HL-60/S4 treated with phorbol 12-myristate 13-acetate at 8.2 ng/mL for 4 days and 3 days (cell line): Measurements from ENCODE around the gene SPON1.

ENCODE experiments used
- in situ Hi-C: fragments of 300-500 bp; cut with MboI; formaldehyde crosslinking; loops from 2 replicates; pipeline ENCODE4 v1.15.0; 2022; ENCODE audit warnings: low sequenced_read_pairs

The SPON1 gene

GRCh38 chr11:13942971-13943381 is 19.5 kb upstream of the SPON1 start:
- in situ Hi-C loops = no loop called here

- in situ Hi-C loops = no loop called here
These were observed 18.5 kb upstream of the SPON1 start for GRCh38 chr11:13944016-13944415.

- in situ Hi-C loops = no loop called here
These were observed 17.6 kb upstream of the SPON1 start for GRCh38 chr11:13944911-13945425.

- in situ Hi-C loops = no loop called here
These were observed 15.1 kb upstream of the SPON1 start for GRCh38 chr11:13947379-13947778.

GRCh38 chr11:13949876-13950275 is 12.6 kb upstream of the SPON1 start:
- in situ Hi-C loops = no loop called here

GRCh38 chr11:13952221-13952620 is 10.3 kb upstream of the SPON1 start:
- in situ Hi-C loops = no loop called here

- in situ Hi-C loops = no loop called here
These were observed 9.9 kb upstream of the SPON1 start for GRCh38 chr11:13952668-13953067.

DNA sequence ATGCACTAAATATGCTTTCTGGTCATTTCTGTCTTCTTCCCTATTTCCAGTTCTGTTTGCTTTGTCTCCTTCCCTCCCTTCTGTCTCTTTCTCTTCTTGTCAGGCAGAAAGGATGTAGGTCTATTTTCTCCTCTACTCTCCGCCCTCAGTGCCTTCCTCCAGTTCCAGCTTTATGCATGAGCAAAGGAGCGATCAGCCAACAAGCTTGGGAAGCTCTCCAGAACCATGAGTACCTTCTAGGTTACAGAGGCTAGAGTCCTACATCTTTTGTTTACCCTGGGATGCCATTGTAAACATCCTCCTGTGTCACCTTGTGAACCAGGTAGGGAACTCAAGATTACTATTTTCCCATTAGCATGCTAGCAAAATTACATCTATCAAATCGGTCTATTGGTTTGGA is 7.9 kb upstream of the SPON1 start:
- in situ Hi-C loops = no loop called here

GRCh38 chr11:13955971-13956421 is 6.5 kb upstream of the SPON1 start:
- in situ Hi-C loops = no loop called here

DNA sequence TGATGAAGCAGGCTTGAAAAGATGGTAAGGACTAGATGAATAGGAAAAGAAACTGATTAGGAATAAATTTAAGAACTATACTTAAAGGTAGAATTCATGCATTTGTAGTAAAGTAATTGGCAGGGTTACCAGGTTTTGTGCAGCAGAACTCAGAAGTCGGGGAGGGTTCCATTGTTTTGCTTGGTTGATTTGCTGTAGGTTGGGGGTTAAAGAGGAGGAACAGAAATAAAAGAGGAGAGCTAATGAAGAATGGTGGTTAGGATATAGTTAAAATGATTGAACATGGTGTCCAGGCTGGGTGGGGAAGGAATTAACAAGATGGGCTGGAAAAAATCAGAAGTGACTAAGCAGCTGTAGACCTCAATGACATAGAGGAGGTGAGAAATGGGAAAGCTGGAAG is 5.5 kb upstream of the SPON1 start:
- in situ Hi-C loops = no loop called here

DNA sequence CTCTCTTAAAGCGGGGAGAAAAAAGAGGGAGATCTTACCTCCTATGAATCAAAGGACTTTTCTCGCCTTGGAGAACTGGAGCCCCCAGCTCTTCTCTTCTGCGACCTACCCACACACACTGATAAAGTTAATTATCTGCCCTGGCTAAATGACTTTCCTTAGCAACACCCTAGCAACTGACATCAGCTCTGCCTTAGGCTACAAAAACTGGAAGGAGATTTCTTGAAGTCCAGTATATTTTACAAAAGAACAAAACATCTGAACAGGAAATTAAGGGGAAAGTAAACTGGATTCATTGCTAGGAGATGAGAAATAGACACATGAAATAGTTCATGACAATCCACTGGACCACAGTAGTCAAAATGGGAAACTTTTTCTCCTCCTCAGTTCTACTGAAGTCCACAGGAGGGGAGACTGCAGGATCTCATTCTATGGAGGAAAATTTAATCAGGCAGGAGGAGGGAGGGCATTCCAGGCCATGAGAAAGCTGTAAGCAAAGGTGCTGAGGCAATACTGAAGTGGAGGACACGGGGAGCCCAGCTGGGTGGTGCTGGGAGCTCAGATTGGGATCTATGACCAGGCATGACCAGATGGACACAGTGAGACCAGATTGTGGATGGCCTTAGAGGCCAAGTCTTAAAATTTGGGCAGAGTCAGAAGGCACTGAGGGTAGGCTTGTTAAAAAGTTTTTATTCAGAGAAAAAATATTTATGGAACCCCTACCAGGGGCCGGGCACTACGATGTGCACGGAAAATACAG is 3.7 kb upstream of the SPON1 start:
- in situ Hi-C loops = no loop called here

- in situ Hi-C loops = no loop called here
These were observed 343 bp upstream of the SPON1 start for GRCh38 chr11:13962198-13962561.

DNA sequence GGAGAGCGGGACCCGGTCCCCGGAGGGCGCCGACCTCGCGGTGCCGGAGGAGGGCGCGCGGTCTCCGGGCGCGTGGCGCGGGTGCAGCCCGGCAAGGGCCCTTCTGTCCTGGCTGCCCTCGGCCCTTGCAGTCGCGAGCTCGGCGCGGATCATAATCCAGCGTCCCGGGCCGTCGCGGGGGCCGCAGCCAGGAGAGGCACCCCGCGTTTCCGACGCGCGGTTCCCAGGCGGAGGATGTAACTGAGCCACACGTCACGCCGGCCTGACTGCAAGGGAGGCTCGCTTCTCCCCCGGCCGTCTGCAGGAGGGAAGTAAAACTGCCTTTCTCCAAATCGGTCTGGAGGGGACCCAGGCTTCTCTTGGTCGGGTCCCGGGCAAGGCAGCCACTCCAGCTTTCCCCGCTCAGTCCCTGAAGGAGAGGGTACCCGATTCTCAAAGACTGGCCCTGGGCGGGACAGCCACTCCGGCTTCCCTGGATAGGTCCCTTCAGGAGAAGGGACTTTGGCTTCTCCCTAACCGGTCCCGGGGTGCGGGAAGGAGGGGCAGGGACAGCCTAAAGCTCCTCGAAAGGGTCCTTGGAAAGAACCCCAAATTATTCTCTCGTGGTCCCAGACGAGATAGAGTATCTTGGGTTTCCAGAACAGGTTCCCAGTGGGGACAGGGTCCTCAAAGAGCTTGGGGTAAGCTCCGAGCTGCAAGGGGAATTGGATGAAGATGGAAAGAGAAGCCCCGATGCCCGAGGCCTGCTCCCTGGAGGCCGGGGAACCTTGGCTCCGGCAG is 836 bp downstream of the SPON1 start:
- in situ Hi-C loops = no loop called here

GRCh38 chr11:13963949-13964770 is 1.6 kb downstream of the SPON1 start:
- in situ Hi-C loops = no loop called here

DNA sequence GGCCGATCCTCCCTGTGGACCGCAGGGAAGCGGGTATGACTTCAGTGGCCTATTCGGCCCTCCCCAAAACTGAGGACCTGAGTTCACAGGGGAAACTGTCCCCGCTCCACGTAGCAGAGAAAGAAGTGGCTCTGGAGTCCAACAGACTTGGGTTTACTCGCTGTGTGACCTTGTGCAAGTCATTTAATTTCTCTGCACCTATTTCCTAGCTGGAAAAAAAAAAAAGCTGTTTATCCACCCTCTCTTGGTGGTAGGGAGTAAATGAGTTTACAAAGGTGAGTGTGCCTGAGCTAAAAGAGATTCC is 2.2 kb downstream of the SPON1 start:
- in situ Hi-C loops = no loop called here

DNA sequence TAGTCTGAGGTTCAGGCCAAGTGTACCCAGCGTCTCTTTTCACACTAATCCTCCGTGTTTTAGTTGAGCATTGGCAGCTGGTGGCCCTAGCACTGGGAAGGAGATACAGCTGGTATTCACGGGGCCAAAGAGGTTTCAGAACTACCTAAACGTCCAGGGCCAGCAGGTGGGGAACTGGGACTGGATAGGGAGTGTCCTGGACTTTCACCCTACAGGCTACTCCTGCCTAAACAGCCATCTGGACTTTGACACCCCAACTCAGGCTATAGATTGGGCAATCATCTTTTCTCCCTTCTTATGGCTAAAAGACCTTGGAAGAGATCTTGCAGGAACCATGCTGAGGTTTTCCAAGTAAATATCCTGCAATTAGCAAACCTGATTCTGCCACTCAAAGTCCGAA is 2.8 kb downstream of the SPON1 start:
- in situ Hi-C loops = no loop called here

- in situ Hi-C loops = no loop called here
These were observed 3.5 kb downstream of the SPON1 start for GRCh38 chr11:13966013-13966412.

DNA sequence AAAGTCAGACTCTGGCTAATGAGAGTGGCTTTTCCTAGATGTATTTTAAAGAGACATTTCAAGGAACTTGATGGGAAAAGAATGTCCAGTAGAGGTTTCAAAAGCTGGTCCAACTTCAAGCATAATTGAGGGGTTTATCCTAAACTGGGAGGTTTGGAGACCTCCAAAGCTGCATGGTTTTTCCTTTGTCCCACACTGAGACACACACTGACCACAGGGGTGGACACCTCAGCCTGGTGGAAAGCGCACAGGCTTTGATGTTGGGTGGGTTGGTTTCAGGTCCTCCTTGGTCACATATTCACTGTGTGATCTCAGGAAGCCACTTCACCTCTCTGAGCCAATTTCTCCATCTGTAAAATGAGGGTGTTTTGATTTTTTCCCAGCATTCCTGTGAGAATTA is 4.0 kb downstream of the SPON1 start:
- in situ Hi-C loops = no loop called here

DNA sequence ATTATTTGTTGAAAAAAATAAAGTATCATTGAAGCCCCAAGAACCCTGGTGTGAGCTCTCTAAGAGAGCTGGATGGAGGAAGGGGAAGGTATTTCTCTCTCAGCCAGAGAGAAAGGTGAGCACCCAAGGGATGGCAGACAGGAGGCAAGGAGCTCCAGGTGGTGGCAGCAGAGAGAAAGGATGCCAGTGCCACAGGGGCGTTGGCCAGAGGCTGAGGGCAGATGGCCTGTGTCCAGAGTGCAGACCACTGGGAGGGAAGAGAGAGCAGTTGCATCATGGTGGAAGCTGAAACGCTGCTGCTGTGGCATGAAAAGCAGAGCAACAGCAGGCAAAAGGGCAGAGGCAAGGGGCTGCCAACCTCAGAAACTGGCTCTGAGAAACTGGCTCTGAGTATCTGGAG is 8.5 kb downstream of the SPON1 start:
- in situ Hi-C loops = no loop called here

DNA sequence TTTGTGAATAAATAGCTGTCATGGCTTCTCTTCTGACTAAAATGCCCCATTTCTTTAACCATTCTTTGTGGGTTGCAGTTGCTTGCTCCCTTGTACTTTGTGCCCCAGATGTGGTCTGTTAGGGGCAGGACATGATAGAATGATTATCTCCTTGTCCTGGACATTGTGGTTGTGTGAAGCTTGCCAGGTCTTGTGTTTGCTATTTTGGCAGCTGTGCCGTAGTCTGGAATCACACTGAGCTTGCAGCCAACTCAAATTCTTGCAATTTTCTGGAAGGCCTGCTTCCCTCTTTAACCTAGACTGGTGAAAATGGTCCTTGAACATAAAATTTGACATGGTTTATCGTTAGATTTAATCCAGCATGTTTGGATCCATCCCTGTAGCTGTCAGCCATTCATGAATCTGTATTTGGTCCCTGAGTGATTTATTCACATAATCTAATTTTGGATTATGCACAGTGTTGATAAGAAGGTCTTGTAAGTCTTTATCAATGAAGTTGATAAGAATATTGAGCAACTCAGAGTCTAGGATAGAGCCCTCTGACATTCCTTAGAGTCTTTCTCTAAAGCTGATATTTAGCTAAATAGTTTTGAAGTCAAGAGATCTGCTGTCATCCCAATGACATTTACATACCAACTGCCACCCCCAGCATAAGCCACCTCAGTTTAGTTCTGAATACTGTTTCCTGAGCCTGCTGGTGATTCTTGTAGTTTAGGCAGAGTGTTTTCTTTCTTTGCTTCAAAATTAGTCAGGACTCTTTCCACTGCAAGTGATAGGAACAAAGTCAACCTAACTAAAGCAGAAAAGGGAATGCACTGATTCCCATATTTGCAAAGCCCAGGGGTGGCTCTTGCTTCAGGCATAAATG is 9.8 kb downstream of the SPON1 start:
- in situ Hi-C loops = no loop called here

- in situ Hi-C loops = no loop called here
These were observed 10.4 kb downstream of the SPON1 start for GRCh38 chr11:13972944-13973343.
